ENCODE results near the gene GAL3ST2.

The GAL3ST2 gene

DNA sequence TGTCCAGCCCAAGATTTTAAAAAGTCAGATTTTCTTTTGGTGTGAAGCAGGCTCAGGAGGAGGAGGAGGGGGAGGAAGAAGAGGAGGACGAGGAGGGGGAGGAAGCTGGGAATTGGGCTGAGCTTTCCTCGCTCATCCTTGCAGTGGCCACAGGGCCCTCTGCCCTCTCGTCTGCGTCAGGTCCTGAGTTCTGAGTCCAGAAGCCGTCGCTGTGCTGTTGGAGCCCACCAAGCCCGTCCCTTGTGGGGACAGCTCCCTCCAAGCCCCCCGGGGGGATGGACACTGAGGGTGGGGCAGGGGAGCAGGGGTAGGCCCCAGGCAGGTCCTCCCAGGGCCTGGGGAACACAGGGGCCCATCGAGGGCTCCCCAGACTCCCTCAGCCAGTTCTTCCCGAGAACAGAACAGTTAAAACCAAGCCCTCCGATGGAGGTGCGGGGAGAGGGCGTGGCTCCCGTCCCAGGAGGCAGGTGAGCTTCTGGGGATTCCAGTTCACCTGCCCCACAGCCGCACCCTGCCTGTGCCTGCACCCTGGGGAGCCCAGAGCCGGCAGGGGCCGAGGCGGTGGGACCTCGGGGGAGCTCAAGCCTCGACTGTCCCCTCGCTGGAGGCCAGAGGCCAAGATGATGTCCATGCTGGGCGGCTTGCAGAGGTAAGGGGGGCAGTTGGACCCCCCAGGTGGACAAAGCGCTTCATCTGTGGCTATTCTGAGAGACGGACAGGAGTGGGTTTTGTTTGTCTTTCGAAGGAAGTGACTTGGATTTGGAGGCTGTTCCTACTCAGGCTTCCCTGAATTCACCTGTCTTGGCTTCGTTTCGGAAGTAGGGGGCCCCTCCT lies at the start of gene GAL3ST2:
Gene GAL3ST2, plus strand, starts transcription at position 487 of the 834 bp plus-strand sequence. Its CDS starts 134 bp downstream, at position 621.
- no peak within 1 kb of the TSS for H3K9ac ChIP-seq (ENCODE audit: low read length)
- no peak within 1 kb of the TSS for H2AFZ ChIP-seq (ENCODE audit: low read length)
- no peaks in the 10 kb centered on the region for H3K36me3 ChIP-seq (replicated peaks; ENCODE audit: insufficient read depth, low read length)
- H3K4me3 ChIP-seq (ENCODE audit: low read length): no peak within 1 kb of the TSS
- H3K4me1 ChIP-seq (ENCODE audit: low read length): peaks cover 5% of the 10 kb centered on the region; the same call in 1 of the 2 replicates
- no peak within 1 kb of the TSS for H3K27ac ChIP-seq (ENCODE audit: low read length)
- no peaks in the 10 kb centered on the region for H3K79me2 ChIP-seq (ENCODE audit: low read length)
- H4K20me1 ChIP-seq (ENCODE audit: insufficient read depth, low read length): no peaks in the 10 kb centered on the region
- peaks cover 36% of the 10 kb centered on the region for H3K27me3 ChIP-seq (replicated peaks; ENCODE audit: insufficient read depth, low read length)
- no peaks in the 10 kb centered on the region for H3K9me2 ChIP-seq (replicated peaks; ENCODE audit: insufficient read depth, low read length)
- H3K9me3 ChIP-seq (replicated peaks; ENCODE audit: insufficient read depth, low read length): no peaks in the 10 kb centered on the region
- no peak within 1 kb of the TSS for H3K4me2 ChIP-seq (ENCODE audit: low read depth, low read length)
- no peaks in the 10 kb centered on the region; the same call in 1 of the 2 replicates for H3F3A ChIP-seq (ENCODE audit: insufficient read depth, low read length)
- no peak for DNase-seq
- TF ChIP-seq EZH2 (optimal IDR thresholded peaks at IDR 0.05; ENCODE audit: low read depth, low read length) (no peak), EZH2phosphoT487 (IDR thresholded peaks at IDR 0.05; ENCODE audit: low read length) (no peak)
- TF ChIP-seq, protein P1, sequence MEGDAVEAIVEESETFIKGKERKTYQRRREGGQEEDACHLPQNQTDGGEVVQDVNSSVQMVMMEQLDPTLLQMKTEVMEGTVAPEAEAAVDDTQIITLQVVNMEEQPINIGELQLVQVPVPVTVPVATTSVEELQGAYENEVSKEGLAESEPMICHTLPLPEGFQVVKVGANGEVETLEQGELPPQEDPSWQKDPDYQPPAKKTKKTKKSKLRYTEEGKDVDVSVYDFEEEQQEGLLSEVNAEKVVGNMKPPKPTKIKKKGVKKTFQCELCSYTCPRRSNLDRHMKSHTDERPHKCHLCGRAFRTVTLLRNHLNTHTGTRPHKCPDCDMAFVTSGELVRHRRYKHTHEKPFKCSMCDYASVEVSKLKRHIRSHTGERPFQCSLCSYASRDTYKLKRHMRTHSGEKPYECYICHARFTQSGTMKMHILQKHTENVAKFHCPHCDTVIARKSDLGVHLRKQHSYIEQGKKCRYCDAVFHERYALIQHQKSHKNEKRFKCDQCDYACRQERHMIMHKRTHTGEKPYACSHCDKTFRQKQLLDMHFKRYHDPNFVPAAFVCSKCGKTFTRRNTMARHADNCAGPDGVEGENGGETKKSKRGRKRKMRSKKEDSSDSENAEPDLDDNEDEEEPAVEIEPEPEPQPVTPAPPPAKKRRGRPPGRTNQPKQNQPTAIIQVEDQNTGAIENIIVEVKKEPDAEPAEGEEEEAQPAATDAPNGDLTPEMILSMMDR (IDR thresholded peaks at IDR 0.05; ENCODE audit: low read length): no peak

DNA sequence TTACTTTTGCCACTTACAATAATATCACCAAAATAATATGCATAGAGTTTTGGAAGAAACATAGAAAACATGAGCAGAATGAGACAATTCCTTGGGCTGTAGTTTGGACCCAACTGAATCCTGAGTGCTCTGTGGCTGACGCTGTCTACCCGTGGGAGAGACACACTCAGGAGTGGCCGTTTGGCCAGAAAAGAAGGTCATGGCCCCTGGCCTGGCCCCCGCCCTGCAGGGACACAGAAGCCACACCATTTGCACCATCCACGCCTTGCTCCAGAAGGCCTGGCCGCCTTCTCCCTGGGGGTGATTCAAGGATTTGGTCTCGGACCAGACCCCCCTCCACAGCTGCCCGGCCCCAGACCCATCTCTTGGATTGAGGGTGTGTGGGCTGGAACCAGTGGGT lies 48.6 kb upstream of the GAL3ST2 start:
- Histone ChIP-seq H4K20me1 (ENCODE audit: insufficient read depth, low read length) (no peaks in the 10 kb centered on the region), H3K36me3 (replicated peaks; ENCODE audit: insufficient read depth, low read length) (no peaks in the 10 kb centered on the region), H3K79me2 (ENCODE audit: low read length) (no peaks in the 10 kb centered on the region), H3K4me2 (ENCODE audit: low read depth, low read length) (no peak overlapping the region), H3K9me2 (replicated peaks; ENCODE audit: insufficient read depth, low read length) (no peaks in the 10 kb centered on the region), H3K9ac (ENCODE audit: low read length) (no peak overlapping the region), H3K27me3 (replicated peaks; ENCODE audit: insufficient read depth, low read length) (no peaks in the 10 kb centered on the region), H3K9me3 (replicated peaks; ENCODE audit: insufficient read depth, low read length) (no peaks in the 10 kb centered on the region), H3K4me3 (ENCODE audit: low read length) (no peak overlapping the region), H3F3A (ENCODE audit: insufficient read depth, low read length) (no peaks in the 10 kb centered on the region), H3K4me1 (ENCODE audit: low read length) (no peaks in the 10 kb centered on the region), H3K27ac (ENCODE audit: low read length) (no peak overlapping the region), H2AFZ (ENCODE audit: low read length) (no peak overlapping the region)
- no peak for DNase-seq
- no peak for TF ChIP-seq EZH2 (optimal IDR thresholded peaks at IDR 0.05; ENCODE audit: low read depth, low read length)
- TF ChIP-seq, protein P1 (IDR thresholded peaks at IDR 0.05; ENCODE audit: low read length): no peak
- no peak for TF ChIP-seq EZH2phosphoT487 (IDR thresholded peaks at IDR 0.05; ENCODE audit: low read length)

DNA sequence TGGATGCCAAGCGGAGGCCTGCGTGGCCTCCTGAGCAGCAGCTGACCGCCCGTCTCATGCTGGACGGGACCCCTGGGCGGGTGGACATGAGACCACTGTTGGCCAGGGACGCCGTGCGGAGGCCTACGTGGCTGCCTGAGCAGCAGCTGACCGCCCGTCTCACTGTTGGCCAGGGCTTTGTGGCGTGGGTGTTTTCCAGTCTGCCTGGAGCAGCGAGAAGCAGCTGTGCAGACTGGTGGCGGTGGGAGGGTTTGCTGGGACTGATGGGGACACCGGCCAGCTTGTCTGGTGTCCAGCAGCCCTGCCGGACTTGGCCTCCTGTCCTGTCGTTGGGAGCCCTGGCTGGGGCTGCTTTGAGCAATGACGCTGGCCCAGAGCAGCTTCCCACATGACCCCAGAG lies 48.0 kb upstream of the GAL3ST2 start:
- no peaks in the 10 kb centered on the region for H3K4me1 ChIP-seq (ENCODE audit: low read length)
- no peak for DNase-seq
- TF ChIP-seq, protein P1 (IDR thresholded peaks at IDR 0.05; ENCODE audit: low read length): no peak
- TF ChIP-seq EZH2 (optimal IDR thresholded peaks at IDR 0.05; ENCODE audit: low read depth, low read length): no peak
- TF ChIP-seq EZH2phosphoT487 (IDR thresholded peaks at IDR 0.05; ENCODE audit: low read length): no peak
- H3K79me2 ChIP-seq (ENCODE audit: low read length): no peaks in the 10 kb centered on the region
- no peak overlapping the region for H2AFZ ChIP-seq (ENCODE audit: low read length)
- H3K4me2 ChIP-seq (ENCODE audit: low read depth, low read length): no peak overlapping the region
- H3K36me3 ChIP-seq (replicated peaks; ENCODE audit: insufficient read depth, low read length): no peaks in the 10 kb centered on the region
- no peaks in the 10 kb centered on the region for H3K27me3 ChIP-seq (replicated peaks; ENCODE audit: insufficient read depth, low read length)
- no peaks in the 10 kb centered on the region for H3K9me3 ChIP-seq (replicated peaks; ENCODE audit: insufficient read depth, low read length)
- H3K27ac ChIP-seq (ENCODE audit: low read length): no peak overlapping the region
- H3F3A ChIP-seq (ENCODE audit: insufficient read depth, low read length): no peaks in the 10 kb centered on the region; the same call in 1 of the 2 replicates
- H3K4me3 ChIP-seq (ENCODE audit: low read length): no peak overlapping the region
- no peaks in the 10 kb centered on the region for H3K9me2 ChIP-seq (replicated peaks; ENCODE audit: insufficient read depth, low read length)
- H3K9ac ChIP-seq (ENCODE audit: low read length): no peak overlapping the region
- H4K20me1 ChIP-seq (ENCODE audit: insufficient read depth, low read length): no peaks in the 10 kb centered on the region
